Measurements from ENCODE around the gene ACMSD. TPM values are rescaled to one million over a fixed set of nuclear protein-coding genes. Genes with fewer than 3 reads are reported as not detected.

ACMSD gene
- total RNA-seq, 1 experiment from 2014 or later: not detected

DNA sequence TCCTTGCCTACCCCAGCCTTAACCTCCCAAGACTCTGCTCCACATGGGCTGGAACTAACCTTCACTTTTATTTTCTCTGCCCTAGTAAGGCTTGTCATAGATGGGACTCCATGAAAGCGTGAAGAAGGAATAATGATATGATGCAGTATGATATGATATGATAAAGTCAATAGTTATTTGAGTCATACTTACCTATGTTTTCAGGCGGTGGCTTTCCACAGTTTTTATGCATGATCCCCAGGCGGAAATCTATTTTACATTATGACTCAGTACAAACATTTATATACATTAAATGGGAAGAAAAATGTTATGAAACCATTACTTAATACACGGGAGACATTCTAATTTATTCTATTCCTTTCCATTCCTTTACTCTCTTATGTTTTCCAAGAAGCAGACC lies 5.6 kb downstream of the ACMSD start:
- ChIA-PET CTCF (no interaction called here), POLR2A (no interaction called here)
- H3K9me3 ChIP-seq: no peaks in the 10 kb centered on the region; the same call in 1 of the 2 replicates
- no peaks in the 10 kb centered on the region for H3K27me3 ChIP-seq (replicated peaks; ENCODE audit: control insufficient read depth, insufficient read depth, low read length)
- no TSS peak for BruUV-seq (replicated peaks)
- H3K4me3 ChIP-seq (ENCODE audit: low read depth, low read length): no peak overlapping the region
- intact Hi-C loops (cut with micrococcal nuclease; ENCODE audit: unreplicated experiment): no loop called here
- H3K4me1 ChIP-seq: no peaks in the 10 kb centered on the region
- Mint-ChIP-seq H3K4me3 (ENCODE audit: unreplicated experiment) (no peak overlapping the region), H3K36me3 (ENCODE audit: insufficient read depth, unreplicated experiment) (no peaks in the 10 kb centered on the region), H3K4me1 (ENCODE audit: low read depth, unreplicated experiment) (no peaks in the 10 kb centered on the region), H3K9me3 (ENCODE audit: unreplicated experiment) (peaks cover 12% of the 10 kb centered on the region), H3K27ac (ENCODE audit: unreplicated experiment) (no peak overlapping the region), H3K27me3 (ENCODE audit: insufficient read depth, unreplicated experiment) (peaks cover 8% of the 10 kb centered on the region)
- no peak for DNase-seq
- no peaks in the 10 kb centered on the region for H3K36me3 ChIP-seq (ENCODE audit: control insufficient read depth, insufficient read depth, low read length)
- TF ChIP-seq, protein P1, sequence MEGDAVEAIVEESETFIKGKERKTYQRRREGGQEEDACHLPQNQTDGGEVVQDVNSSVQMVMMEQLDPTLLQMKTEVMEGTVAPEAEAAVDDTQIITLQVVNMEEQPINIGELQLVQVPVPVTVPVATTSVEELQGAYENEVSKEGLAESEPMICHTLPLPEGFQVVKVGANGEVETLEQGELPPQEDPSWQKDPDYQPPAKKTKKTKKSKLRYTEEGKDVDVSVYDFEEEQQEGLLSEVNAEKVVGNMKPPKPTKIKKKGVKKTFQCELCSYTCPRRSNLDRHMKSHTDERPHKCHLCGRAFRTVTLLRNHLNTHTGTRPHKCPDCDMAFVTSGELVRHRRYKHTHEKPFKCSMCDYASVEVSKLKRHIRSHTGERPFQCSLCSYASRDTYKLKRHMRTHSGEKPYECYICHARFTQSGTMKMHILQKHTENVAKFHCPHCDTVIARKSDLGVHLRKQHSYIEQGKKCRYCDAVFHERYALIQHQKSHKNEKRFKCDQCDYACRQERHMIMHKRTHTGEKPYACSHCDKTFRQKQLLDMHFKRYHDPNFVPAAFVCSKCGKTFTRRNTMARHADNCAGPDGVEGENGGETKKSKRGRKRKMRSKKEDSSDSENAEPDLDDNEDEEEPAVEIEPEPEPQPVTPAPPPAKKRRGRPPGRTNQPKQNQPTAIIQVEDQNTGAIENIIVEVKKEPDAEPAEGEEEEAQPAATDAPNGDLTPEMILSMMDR (IDR thresholded peaks at IDR 0.05; ENCODE audit: insufficient read depth in 1 of 2, low read depth in 1 of 2, low read length in 1 of 2, severe bottlenecking in 1 of 2, unreplicated experiment in 1 of 2): no peak

DNA sequence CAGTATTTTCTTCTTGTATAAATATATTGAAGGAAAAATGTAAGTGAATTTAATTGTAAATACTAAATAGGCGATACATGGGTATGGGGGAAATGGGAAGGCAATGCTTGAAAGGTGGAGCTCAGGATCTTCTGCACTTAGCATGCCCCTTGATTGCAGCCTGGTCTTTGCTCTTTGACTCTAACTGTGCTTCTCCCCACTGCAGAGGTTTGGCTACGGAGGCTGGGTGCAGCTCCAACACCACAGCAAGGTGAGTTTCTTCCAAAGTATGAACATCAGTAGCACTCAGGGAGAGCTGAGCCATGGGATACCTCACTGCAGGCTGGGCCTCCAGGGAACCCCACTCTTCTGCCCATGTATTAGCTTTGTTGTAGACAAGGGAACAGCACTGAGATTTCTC lies 6.6 kb downstream of the ACMSD start:
- H3K4me3 ChIP-seq (ENCODE audit: low read depth, low read length): no peak overlapping the region
- Mint-ChIP-seq H3K27me3 (ENCODE audit: insufficient read depth, unreplicated experiment) (peaks cover 8% of the 10 kb centered on the region), H3K4me3 (ENCODE audit: unreplicated experiment) (no peak overlapping the region), H3K27ac (ENCODE audit: unreplicated experiment) (no peak overlapping the region), H3K9me3 (ENCODE audit: unreplicated experiment) (peaks cover 12% of the 10 kb centered on the region), H3K36me3 (ENCODE audit: insufficient read depth, unreplicated experiment) (no peaks in the 10 kb centered on the region), H3K4me1 (ENCODE audit: low read depth, unreplicated experiment) (no peaks in the 10 kb centered on the region)
- no TSS peak for BruUV-seq (replicated peaks)
- CTCF ChIA-PET: no interaction called here
- H3K36me3 ChIP-seq (ENCODE audit: control insufficient read depth, insufficient read depth, low read length): no peaks in the 10 kb centered on the region
- TF ChIP-seq, protein P1 (IDR thresholded peaks at IDR 0.05; ENCODE audit: insufficient read depth in 1 of 2, low read depth in 1 of 2, low read length in 1 of 2, severe bottlenecking in 1 of 2, unreplicated experiment in 1 of 2): no peak
- H3K9me3 ChIP-seq: no peaks in the 10 kb centered on the region; the same call in 1 of the 2 replicates
- no peaks in the 10 kb centered on the region for H3K4me1 ChIP-seq
- H3K27me3 ChIP-seq (replicated peaks; ENCODE audit: control insufficient read depth, insufficient read depth, low read length): no peaks in the 10 kb centered on the region
- no peak for DNase-seq
- POLR2A ChIA-PET: no interaction called here
- intact Hi-C loops (cut with micrococcal nuclease; ENCODE audit: unreplicated experiment): no loop called here

DNA sequence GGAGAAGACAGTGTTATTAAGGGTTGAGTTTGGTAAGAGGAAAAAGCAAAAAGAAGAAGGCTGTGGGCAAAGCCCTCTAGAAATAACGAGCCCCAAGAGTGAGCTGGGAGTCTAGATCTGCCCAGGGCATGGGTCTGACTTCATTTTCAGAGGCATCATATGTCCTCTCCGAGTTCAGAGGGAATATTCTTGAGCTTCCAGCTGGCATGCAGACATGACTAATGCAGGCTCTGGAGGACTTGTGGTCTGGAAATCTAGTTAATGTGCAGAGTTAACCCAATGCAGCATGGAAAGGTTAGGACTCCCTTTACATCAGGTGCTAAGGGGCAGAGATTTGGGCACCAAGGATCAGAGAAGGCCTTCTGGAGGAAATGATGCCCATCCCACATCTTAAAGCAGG lies 7.3 kb downstream of the ACMSD start:
- intact Hi-C loops (cut with micrococcal nuclease; ENCODE audit: unreplicated experiment): no loop called here
- ChIA-PET POLR2A (no interaction called here), CTCF (interaction anchor here (0.7 to 0.9 kb wide), 2 partner anchors 266 to 707 kb away, joined by 4 to 5 read pairs; no protein-coding TSS in a partner anchor)
- Histone ChIP-seq H3K27me3 (replicated peaks; ENCODE audit: control insufficient read depth, insufficient read depth, low read length) (no peaks in the 10 kb centered on the region), H3K4me1 (no peaks in the 10 kb centered on the region), H3K9me3 (no peaks in the 10 kb centered on the region; the same call in 1 of the 2 replicates), H3K36me3 (ENCODE audit: control insufficient read depth, insufficient read depth, low read length) (no peaks in the 10 kb centered on the region), H3K4me3 (ENCODE audit: low read depth, low read length) (no peak overlapping the region)
- H3K27me3 Mint-ChIP-seq (ENCODE audit: insufficient read depth, unreplicated experiment): peaks cover 8% of the 10 kb centered on the region
- peaks cover 12% of the 10 kb centered on the region for H3K9me3 Mint-ChIP-seq (ENCODE audit: unreplicated experiment)
- TF ChIP-seq, protein P1 (IDR thresholded peaks at IDR 0.05; ENCODE audit: insufficient read depth in 1 of 2, low read depth in 1 of 2, low read length in 1 of 2, severe bottlenecking in 1 of 2, unreplicated experiment in 1 of 2): no peak
- H3K4me3 Mint-ChIP-seq (ENCODE audit: unreplicated experiment): no peak overlapping the region
- no peaks in the 10 kb centered on the region for H3K4me1 Mint-ChIP-seq (ENCODE audit: low read depth, unreplicated experiment)
- BruUV-seq (replicated peaks): no TSS peak
- H3K27ac Mint-ChIP-seq (ENCODE audit: unreplicated experiment): no peak overlapping the region
- no peaks in the 10 kb centered on the region for H3K36me3 Mint-ChIP-seq (ENCODE audit: insufficient read depth, unreplicated experiment)
- no peak for DNase-seq

All from Caco-2 (cell line).